Activated B cell treated with CpG ODN at 0.5 μM for 24 hours (primary cell): Measurements from ENCODE around the gene LUZP2. TPM values are rescaled to one million over a fixed set of nuclear protein-coding genes. Genes with fewer than 3 reads are reported as not detected.

Source experiments
- ATAC-seq: fragments of 200-7000 bp; cut with Tn5 transposase; one replicate; pipeline ENCODE4 v1.10.0; 2021; ENCODE audit warnings: low read depth, mild to moderate bottlenecking, moderate library complexity
- CTCF ChIA-PET: fragments of 350-600 bp; sonication (Branson Sonifier 250); formaldehyde crosslinking; loops from one replicate; lab custom pipeline; 2021; ENCODE audit warnings: antibody characterized with exemption; lab: Charles Lee
- POLR2A ChIA-PET: fragments of 350-600 bp; sonication (Branson Sonifier 250); formaldehyde crosslinking; loops from one replicate; lab custom pipeline; 2021; ENCODE audit warnings: antibody characterized with exemption; lab: Charles Lee
- DNase-seq: peaks from one replicate; pipeline ENCODE4 v3.0.0; 2022
- H3K27ac Mint-ChIP-seq: one replicate; pipeline ENCODE4 v1.8.0; 2020; ENCODE audit warnings: mixed read lengths
- H3K27me3 Mint-ChIP-seq: one replicate; pipeline ENCODE4 v1.8.0; 2021; ENCODE audit warnings: mixed read lengths
- H3K36me3 Mint-ChIP-seq: one replicate; pipeline ENCODE4 v1.8.0; 2021; ENCODE audit warnings: low read depth, mixed read lengths
- H3K4me1 Mint-ChIP-seq: one replicate; pipeline ENCODE4 v1.8.0; 2021; ENCODE audit warnings: mixed read lengths
- H3K4me3 Mint-ChIP-seq: one replicate; pipeline ENCODE4 v1.8.0; 2020; ENCODE audit warnings: mild to moderate bottlenecking, mixed read lengths
- H3K9me3 Mint-ChIP-seq: one replicate; pipeline ENCODE4 v1.8.0; 2020; ENCODE audit warnings: mixed read lengths
- intact Hi-C: fragments of 100-400 bp; cut with micrococcal nuclease; formaldehyde crosslinking; loops from one replicate; pipeline ENCODE4 v1.15.1; 2024
- total RNA-seq: library from RNA; stranded (reverse); gene quantifications from 2 replicates; pipeline ENCODE4 v1.2.3, GENCODE V29; 2022
- TF ChIP-seq, protein P1 (sequence below): fragments of 200-600 bp; IDR thresholded peaks from one replicate; pipeline ENCODE4 v1.8.0; 2022; ENCODE audit warnings: antibody characterized with exemption, mild to moderate bottlenecking

Gene LUZP2
- total RNA-seq, 1 donor from 2014 or later = not detected

DNA sequence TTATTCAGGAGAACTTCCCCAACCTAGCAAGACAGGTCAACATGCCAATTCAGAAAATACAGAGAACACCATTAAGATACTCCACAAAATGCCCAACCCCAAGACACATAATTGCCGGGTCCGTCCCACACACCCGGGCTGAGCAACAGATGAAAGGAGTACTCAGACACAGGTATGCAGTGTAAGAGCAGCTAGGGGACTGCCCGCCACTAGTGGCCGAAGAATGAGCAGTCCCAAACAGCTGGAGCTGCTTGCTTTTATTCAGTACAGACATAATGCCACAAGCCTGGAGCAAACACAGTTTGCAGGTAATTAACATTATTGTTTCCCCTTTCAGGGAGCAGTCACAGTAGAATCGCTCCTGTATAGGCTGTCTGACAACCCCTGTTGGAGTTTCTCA, 364.6 kb downstream of the LUZP2 start:
- TF ChIP-seq, protein P1, sequence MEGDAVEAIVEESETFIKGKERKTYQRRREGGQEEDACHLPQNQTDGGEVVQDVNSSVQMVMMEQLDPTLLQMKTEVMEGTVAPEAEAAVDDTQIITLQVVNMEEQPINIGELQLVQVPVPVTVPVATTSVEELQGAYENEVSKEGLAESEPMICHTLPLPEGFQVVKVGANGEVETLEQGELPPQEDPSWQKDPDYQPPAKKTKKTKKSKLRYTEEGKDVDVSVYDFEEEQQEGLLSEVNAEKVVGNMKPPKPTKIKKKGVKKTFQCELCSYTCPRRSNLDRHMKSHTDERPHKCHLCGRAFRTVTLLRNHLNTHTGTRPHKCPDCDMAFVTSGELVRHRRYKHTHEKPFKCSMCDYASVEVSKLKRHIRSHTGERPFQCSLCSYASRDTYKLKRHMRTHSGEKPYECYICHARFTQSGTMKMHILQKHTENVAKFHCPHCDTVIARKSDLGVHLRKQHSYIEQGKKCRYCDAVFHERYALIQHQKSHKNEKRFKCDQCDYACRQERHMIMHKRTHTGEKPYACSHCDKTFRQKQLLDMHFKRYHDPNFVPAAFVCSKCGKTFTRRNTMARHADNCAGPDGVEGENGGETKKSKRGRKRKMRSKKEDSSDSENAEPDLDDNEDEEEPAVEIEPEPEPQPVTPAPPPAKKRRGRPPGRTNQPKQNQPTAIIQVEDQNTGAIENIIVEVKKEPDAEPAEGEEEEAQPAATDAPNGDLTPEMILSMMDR = no peak
- no peak for ATAC-seq
- Mint-ChIP-seq H3K9me3 (peaks cover 7% of the 10 kb centered on the region), H3K4me1 (peaks cover 4% of the 10 kb centered on the region), H3K36me3 (no peaks in the 10 kb centered on the region), H3K27me3 (no peaks in the 10 kb centered on the region), H3K4me3 (no peak overlapping the region), H3K27ac (no peak overlapping the region)
- POLR2A ChIA-PET = no interaction called here
- DNase-seq = no peak
- intact Hi-C loops = no loop called here
- CTCF ChIA-PET = no interaction called here

DNA sequence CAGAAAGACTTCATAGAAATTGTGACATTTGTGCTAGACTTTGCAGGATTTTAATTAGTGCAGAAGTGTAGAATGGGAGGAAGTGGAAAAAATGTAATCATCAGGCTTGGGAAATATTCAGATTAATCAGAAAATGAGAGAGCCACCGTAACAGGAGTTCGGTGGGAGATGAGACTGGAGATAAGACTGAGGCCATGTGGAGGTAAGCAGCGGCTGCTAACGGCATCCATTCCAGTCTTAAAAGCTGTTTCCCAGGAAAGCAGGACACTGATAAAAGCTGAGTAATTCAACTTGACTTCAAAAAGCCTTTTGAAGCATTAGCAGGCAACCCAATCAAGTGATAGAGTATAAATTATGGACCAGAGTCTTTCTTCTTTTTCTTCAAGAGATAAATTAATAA, 369.9 kb downstream of the LUZP2 start:
- POLR2A ChIA-PET = no interaction called here
- no peak for ATAC-seq
- peaks cover 5% of the 10 kb centered on the region for H3K9me3 Mint-ChIP-seq
- no peaks in the 10 kb centered on the region for H3K27me3 Mint-ChIP-seq
- DNase-seq = no peak
- H3K36me3 Mint-ChIP-seq = no peaks in the 10 kb centered on the region
- H3K4me1 Mint-ChIP-seq = no peaks in the 10 kb centered on the region
- no peak overlapping the region for H3K4me3 Mint-ChIP-seq
- TF ChIP-seq, protein P1 = no peak
- H3K27ac Mint-ChIP-seq = no peak overlapping the region
- intact Hi-C loops = no loop called here
- CTCF ChIA-PET = no interaction called here

DNA sequence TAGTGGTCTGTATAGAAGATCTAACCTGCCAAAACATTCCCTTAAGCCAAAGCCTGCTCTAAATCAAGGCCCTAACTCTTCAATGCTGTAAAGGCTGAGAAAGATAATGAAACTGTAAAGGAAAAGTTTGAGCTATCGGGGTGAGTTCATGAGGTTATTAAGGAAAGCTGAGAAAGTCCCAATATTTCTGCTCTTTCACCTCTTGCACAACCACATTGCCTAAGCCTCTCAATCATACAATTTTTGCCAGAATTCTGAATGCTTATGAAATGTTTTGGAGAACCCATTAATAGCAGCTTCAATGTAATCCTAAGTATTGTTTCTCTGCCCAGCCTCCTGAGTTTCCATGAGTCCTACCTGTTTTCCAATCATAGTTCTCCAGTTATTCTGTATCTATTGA, 373.2 kb downstream of the LUZP2 start:
- Mint-ChIP-seq H3K27ac (no peak overlapping the region), H3K9me3 (peaks cover 3% of the 10 kb centered on the region), H3K27me3 (no peaks in the 10 kb centered on the region), H3K4me3 (no peak overlapping the region), H3K36me3 (no peaks in the 10 kb centered on the region), H3K4me1 (no peaks in the 10 kb centered on the region)
- POLR2A ChIA-PET = no interaction called here
- intact Hi-C loops = no loop called here
- CTCF ChIA-PET = no interaction called here
- DNase-seq (no peak), ATAC-seq (no peak)
- TF ChIP-seq, protein P1 = no peak

DNA sequence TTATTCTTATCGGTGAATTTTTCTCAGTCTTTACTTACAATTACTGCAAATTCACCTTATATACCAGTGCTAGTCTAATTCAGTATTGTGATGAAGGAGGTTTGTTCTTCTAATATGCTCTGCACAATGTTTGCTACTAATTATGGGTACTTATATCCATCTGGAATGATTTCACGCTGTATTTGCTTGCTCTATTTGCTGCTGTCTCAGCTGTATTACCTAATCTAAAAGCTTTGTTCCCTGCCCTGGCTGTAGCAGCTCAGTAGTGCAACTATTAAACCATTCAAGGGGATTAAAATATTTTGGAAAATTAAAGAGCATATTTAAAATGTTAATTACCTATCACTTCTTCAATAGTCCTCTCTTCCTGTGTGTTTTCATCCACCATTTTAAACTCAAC, 375.3 kb downstream of the LUZP2 start:
- no peaks in the 10 kb centered on the region for H3K4me1 Mint-ChIP-seq
- POLR2A ChIA-PET = no interaction called here

DNA sequence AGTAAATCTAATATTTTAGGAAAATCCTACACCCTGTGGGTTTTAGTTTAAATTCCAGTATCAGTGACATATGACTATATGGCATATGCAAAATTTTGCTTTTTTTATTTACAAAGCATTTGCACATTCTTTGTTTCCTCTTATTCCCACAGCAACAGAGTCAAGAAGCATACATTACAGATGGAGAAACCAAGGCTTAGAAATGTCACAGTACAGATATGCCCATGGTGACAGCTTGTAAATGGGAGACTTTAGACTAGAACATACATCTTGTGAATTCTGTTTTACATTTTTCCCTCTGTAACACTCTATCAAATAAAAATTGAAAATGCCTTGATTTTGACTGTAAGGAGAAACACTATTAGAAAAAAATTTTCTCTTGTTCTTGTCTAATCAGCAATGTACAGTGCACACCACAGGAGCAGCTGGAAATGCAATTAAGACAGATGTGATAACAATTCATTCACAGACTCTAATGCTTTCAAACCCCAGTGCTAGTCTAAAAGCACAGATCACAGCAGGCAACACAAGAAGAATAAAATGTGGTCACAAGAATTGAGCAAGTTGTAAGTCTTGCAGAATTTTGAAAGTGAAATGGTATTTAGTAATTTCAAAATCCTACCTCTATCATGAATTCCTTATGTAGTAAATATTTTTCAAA, 375.9 kb downstream of the LUZP2 start:
- ChIA-PET CTCF (no interaction called here), POLR2A (no interaction called here)
- intact Hi-C loops = no loop called here

More for the DNA sequence above, 375.3 kb downstream of the LUZP2 start:
- CTCF ChIA-PET = no interaction called here
- TF ChIP-seq, protein P1 = no peak
- Mint-ChIP-seq H3K36me3 (no peaks in the 10 kb centered on the region), H3K9me3 (peaks cover 5% of the 10 kb centered on the region), H3K27me3 (no peaks in the 10 kb centered on the region), H3K4me3 (no peak overlapping the region), H3K27ac (no peak overlapping the region)
- DNase-seq = no peak
- intact Hi-C loops = no loop called here
- ATAC-seq = no peak

More for the DNA sequence above, 375.9 kb downstream of the LUZP2 start:
- TF ChIP-seq, protein P1 = no peak
- DNase-seq (no peak), ATAC-seq (no peak)
- Mint-ChIP-seq H3K27me3 (no peaks in the 10 kb centered on the region), H3K27ac (no peak overlapping the region), H3K4me3 (no peak overlapping the region), H3K9me3 (peaks cover 5% of the 10 kb centered on the region), H3K36me3 (no peaks in the 10 kb centered on the region), H3K4me1 (no peaks in the 10 kb centered on the region)
